Effector memory CD8-positive, alpha-beta T cell (primary cell): ENCODE data around the gene PRKAG2.

Experiments
- ATAC-seq: fragments of 150-1000 bp; cut with Tn5 transposase; replicated peaks from 2 replicates; pipeline ENCODE4 v1.10.0; 2021; ENCODE audit warnings: mild to moderate bottlenecking, moderate library complexity
- DNase-seq, 3 experiments: peaks; one replicate each; pipeline ENCODE4 v3.0.0; 2021
- H3K27ac Mint-ChIP-seq, 2 donors: one replicate each; pipeline ENCODE4 v1.8.0; 2022; ENCODE audit warnings: mild to moderate bottlenecking in 2 of 2, mixed read lengths in 2 of 2, moderate library complexity in 2 of 2
- H3K27me3 Mint-ChIP-seq, 2 donors: one replicate each; pipeline ENCODE4 v1.8.0; 2022; ENCODE audit warnings: mixed read lengths in 2 of 2
- H3K36me3 Mint-ChIP-seq: one replicate; pipeline ENCODE4 v1.8.0; 2022; ENCODE audit warnings: mild to moderate bottlenecking, moderate library complexity, mixed read lengths; ENCODE audit not compliant: insufficient read depth
- H3K4me1 Mint-ChIP-seq, 2 donors: one replicate each; pipeline ENCODE4 v1.8.0; 2022; ENCODE audit warnings: low read depth in 2 of 2, mixed read lengths in 2 of 2
- H3K4me3 Mint-ChIP-seq, 2 donors: one replicate each; pipeline ENCODE4 v1.8.0; 2022; ENCODE audit warnings: mild to moderate bottlenecking in 2 of 2, mixed read lengths in 2 of 2, moderate library complexity in 2 of 2
- H3K9me3 Mint-ChIP-seq, 2 donors: one replicate each; pipeline ENCODE4 v1.8.0; 2022; ENCODE audit warnings: mixed read lengths in 2 of 2

PRKAG2 gene

GRCh38 chr7:151631570-151631952, 245.4 kb downstream of the PRKAG2 start:
- Mint-ChIP-seq H3K9me3 (peaks cover 0 to 2% of the 10 kb centered on the region in 2 donors), H3K27me3 (no peaks in the 10 kb centered on the region), H3K4me3 (peak overlapping the region; percentile 79 to 82), H3K4me1 (peaks cover 24 to 32% of the 10 kb centered on the region in 2 donors), H3K36me3 (peaks cover 6% of the 10 kb centered on the region), H3K27ac (peak overlapping the region; percentile 51 to 76)
- peak; percentile 13 for ATAC-seq
- DNase-seq: no peak

GRCh38 chr7:151630851-151631569, 245.9 kb downstream of the PRKAG2 start:
- peak overlapping the region; percentile 79 to 82 for H3K4me3 Mint-ChIP-seq
- H3K27ac Mint-ChIP-seq: peak overlapping the region; percentile 51 to 76
- DNase-seq (no peak), ATAC-seq (no peak)
- peaks cover 6% of the 10 kb centered on the region for H3K36me3 Mint-ChIP-seq
- H3K9me3 Mint-ChIP-seq: peaks cover 0 to 2% of the 10 kb centered on the region in 2 donors
- peaks cover 24 to 38% of the 10 kb centered on the region in 2 donors for H3K4me1 Mint-ChIP-seq
- no peaks in the 10 kb centered on the region for H3K27me3 Mint-ChIP-seq

GRCh38 chr7:151630358-151630757, 246.6 kb downstream of the PRKAG2 start:
- Mint-ChIP-seq H3K9me3 (peaks cover 0 to 2% of the 10 kb centered on the region in 2 donors), H3K27ac (no peak overlapping the region), H3K27me3 (no peaks in the 10 kb centered on the region), H3K36me3 (peaks cover 6% of the 10 kb centered on the region), H3K4me1 (peaks cover 27 to 44% of the 10 kb centered on the region in 2 donors), H3K4me3 (peak overlapping the region; percentile 79 to 82)
- DNase-seq (no peak), ATAC-seq (no peak)

GRCh38 chr7:151629713-151630272, 247.1 kb downstream of the PRKAG2 start:
- Mint-ChIP-seq H3K27ac (no peak overlapping the region), H3K36me3 (peaks cover 6% of the 10 kb centered on the region), H3K4me1 (peaks cover 32 to 50% of the 10 kb centered on the region in 2 donors), H3K9me3 (peaks cover 0 to 2% of the 10 kb centered on the region in 2 donors), H3K27me3 (no peaks in the 10 kb centered on the region), H3K4me3 (no peak overlapping the region)
- DNase-seq: no peak
- ATAC-seq: no peak

GRCh38 chr7:151628846-151629604, 247.9 kb downstream of the PRKAG2 start:
- no peaks in the 10 kb centered on the region for H3K27me3 Mint-ChIP-seq
- H3K36me3 Mint-ChIP-seq: peaks cover 6% of the 10 kb centered on the region
- no peak overlapping the region for H3K4me3 Mint-ChIP-seq
- peaks cover 0 to 2% of the 10 kb centered on the region in 2 donors for H3K9me3 Mint-ChIP-seq
- no peak overlapping the region for H3K27ac Mint-ChIP-seq
- no peak for DNase-seq
- no peak for ATAC-seq
- H3K4me1 Mint-ChIP-seq: peaks cover 36 to 56% of the 10 kb centered on the region in 2 donors

GRCh38 chr7:151626422-151627115, 250.3 kb downstream of the PRKAG2 start:
- ATAC-seq: no peak
- H3K9me3 Mint-ChIP-seq: no peaks in the 10 kb centered on the region
- peaks cover 28 to 61% of the 10 kb centered on the region in 2 donors for H3K4me1 Mint-ChIP-seq
- H3K36me3 Mint-ChIP-seq: no peaks in the 10 kb centered on the region
- H3K27ac Mint-ChIP-seq: peak overlapping the region in 1 of 2 donors; percentile 86
- no peaks in the 10 kb centered on the region for H3K27me3 Mint-ChIP-seq
- no peak overlapping the region for H3K4me3 Mint-ChIP-seq
- no peak for DNase-seq

GRCh38 chr7:151625606-151626005, 251.3 kb downstream of the PRKAG2 start:
- DNase-seq: no peak
- Mint-ChIP-seq H3K27ac (peak overlapping the region in 1 of 2 donors; percentile 86), H3K4me3 (no peak overlapping the region), H3K9me3 (no peaks in the 10 kb centered on the region), H3K27me3 (no peaks in the 10 kb centered on the region), H3K4me1 (peaks cover 20 to 54% of the 10 kb centered on the region in 2 donors), H3K36me3 (no peaks in the 10 kb centered on the region)
- no peak for ATAC-seq

- no peak overlapping the region for H3K27ac Mint-ChIP-seq
- H3K27me3 Mint-ChIP-seq: no peaks in the 10 kb centered on the region
- no peak for ATAC-seq
- H3K36me3 Mint-ChIP-seq: no peaks in the 10 kb centered on the region
- no peaks in the 10 kb centered on the region for H3K9me3 Mint-ChIP-seq
- peak overlapping the region in 1 of 2 donors; percentile 62 for H3K4me3 Mint-ChIP-seq
- DNase-seq: peak in 1 of 3 experiments; percentile 23
- H3K4me1 Mint-ChIP-seq: peaks cover 20 to 44% of the 10 kb centered on the region in 2 donors
Measured at GRCh38 chr7:151624246-151624928, 252.5 kb downstream of the PRKAG2 start.

- no peak overlapping the region for H3K27ac Mint-ChIP-seq
- ATAC-seq: no peak
- H3K4me1 Mint-ChIP-seq: peaks cover 19 to 40% of the 10 kb centered on the region in 2 donors
Measured at GRCh38 chr7:151623766-151624165, 253.1 kb downstream of the PRKAG2 start.

GRCh38 chr7:151621961-151622360, 255.0 kb downstream of the PRKAG2 start:
- Mint-ChIP-seq H3K4me3 (no peak overlapping the region), H3K4me1 (peaks cover 17 to 39% of the 10 kb centered on the region in 2 donors), H3K27ac (no peak overlapping the region), H3K27me3 (no peaks in the 10 kb centered on the region), H3K9me3 (no peaks in the 10 kb centered on the region), H3K36me3 (no peaks in the 10 kb centered on the region)
- DNase-seq: no peak
- no peak for ATAC-seq

More at GRCh38 chr7:151623766-151624165, 253.1 kb downstream of the PRKAG2 start:
- Mint-ChIP-seq H3K27me3 (no peaks in the 10 kb centered on the region), H3K36me3 (no peaks in the 10 kb centered on the region), H3K4me3 (no peak overlapping the region), H3K9me3 (no peaks in the 10 kb centered on the region)
- no peak for DNase-seq

GRCh38 chr7:151616443-151617213, 260.3 kb downstream of the PRKAG2 start:
- Mint-ChIP-seq H3K27me3 (no peaks in the 10 kb centered on the region), H3K27ac (peak overlapping the region; percentile 20 to 56), H3K36me3 (peaks cover 7% of the 10 kb centered on the region), H3K4me3 (no peak overlapping the region), H3K4me1 (peaks cover 4 to 14% of the 10 kb centered on the region in 2 donors), H3K9me3 (no peaks in the 10 kb centered on the region)
- ATAC-seq (no peak), DNase-seq (no peak)

GRCh38 chr7:151615784-151616183, 261.1 kb downstream of the PRKAG2 start:
- Mint-ChIP-seq H3K27me3 (no peaks in the 10 kb centered on the region), H3K27ac (no peak overlapping the region)

More at GRCh38 chr7:151615784-151616183, 261.1 kb downstream of the PRKAG2 start:
- ATAC-seq: no peak
- Mint-ChIP-seq H3K4me3 (no peak overlapping the region), H3K36me3 (peaks cover 10% of the 10 kb centered on the region), H3K9me3 (no peaks in the 10 kb centered on the region), H3K4me1 (peaks cover 4 to 13% of the 10 kb centered on the region in 2 donors)
- DNase-seq: no peak
